LNCAP (cell line): ENCODE data around the gene LACTB.

Source experiments
- TF ChIP-seq, protein P1 (sequence below): fragments of 450-650 bp; IDR thresholded peaks from 2 replicates; pipeline ENCODE4 v1.5.1; 2017; ENCODE audit warnings: mild to moderate bottlenecking

Gene LACTB

DNA sequence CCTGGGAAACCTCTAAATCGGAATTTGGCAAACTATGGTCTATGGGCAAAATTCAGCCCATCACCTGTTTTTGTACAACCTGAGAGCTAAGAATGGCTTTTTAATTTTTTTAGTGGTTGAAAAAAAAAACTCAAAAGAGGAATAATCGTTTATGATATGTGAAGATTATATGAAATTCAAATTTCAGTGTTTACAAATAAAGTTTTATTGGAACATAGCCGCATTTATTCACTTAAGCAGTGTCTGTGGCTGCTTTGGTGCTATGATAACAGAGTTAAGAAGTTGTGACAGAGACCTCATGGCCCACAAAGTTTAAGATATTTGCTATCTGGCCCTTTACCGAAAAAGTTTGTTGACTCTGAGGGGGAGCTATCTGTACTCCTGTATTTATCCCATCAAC lies 36.4 kb upstream of the LACTB start:
- TF ChIP-seq, protein P1, sequence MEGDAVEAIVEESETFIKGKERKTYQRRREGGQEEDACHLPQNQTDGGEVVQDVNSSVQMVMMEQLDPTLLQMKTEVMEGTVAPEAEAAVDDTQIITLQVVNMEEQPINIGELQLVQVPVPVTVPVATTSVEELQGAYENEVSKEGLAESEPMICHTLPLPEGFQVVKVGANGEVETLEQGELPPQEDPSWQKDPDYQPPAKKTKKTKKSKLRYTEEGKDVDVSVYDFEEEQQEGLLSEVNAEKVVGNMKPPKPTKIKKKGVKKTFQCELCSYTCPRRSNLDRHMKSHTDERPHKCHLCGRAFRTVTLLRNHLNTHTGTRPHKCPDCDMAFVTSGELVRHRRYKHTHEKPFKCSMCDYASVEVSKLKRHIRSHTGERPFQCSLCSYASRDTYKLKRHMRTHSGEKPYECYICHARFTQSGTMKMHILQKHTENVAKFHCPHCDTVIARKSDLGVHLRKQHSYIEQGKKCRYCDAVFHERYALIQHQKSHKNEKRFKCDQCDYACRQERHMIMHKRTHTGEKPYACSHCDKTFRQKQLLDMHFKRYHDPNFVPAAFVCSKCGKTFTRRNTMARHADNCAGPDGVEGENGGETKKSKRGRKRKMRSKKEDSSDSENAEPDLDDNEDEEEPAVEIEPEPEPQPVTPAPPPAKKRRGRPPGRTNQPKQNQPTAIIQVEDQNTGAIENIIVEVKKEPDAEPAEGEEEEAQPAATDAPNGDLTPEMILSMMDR, result no peak

DNA sequence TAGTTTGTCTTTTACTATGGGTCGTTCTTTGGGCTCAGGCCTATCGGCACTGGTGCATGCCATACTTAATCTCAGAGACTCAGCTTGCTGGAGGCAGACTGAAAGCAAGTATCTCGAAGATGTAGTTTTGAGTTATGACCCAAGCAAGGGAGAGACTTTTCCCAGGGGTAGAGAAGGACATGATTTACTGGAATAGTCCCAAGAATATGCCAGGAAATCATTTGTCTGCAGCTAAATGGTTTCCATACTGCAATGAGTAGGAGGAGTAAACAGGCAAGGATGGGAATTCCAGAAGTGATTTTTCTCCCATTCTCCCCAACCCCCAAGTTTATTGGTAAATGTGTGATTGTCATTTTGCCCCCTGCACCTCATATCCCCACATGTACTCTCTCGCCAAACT lies 35.4 kb upstream of the LACTB start:
- TF ChIP-seq, protein P1, result no peak

- TF ChIP-seq, protein P1, result no peak
Observed at GRCh38 chr15:63086947-63087346, 34.7 kb upstream of the LACTB start.

- TF ChIP-seq, protein P1, result no peak
Observed at GRCh38 chr15:63088533-63089245, 33.0 kb upstream of the LACTB start.

GRCh38 chr15:63089260-63090043 lies 32.2 kb upstream of the LACTB start:
- TF ChIP-seq, protein P1, result no peak

- TF ChIP-seq, protein P1, result no peak
Observed at GRCh38 chr15:63090472-63090871, 31.2 kb upstream of the LACTB start.

GRCh38 chr15:63090887-63091286 lies 30.8 kb upstream of the LACTB start:
- TF ChIP-seq, protein P1, result no peak
